HG03039 (cell line): ENCODE results near the gene SLC12A7.
"Not testable (repeated sequence)": the region's sequence is repeated elsewhere in the genome, so short reads cannot be mapped to it uniquely, and the experiment has no call there.

Experiments used
- ATAC-seq: cut with Tn5 transposase; IDR thresholded peaks from one replicate; pipeline ENCODE4 v1.9.1; 2021; ENCODE audit warnings: mild to moderate bottlenecking, moderate library complexity; ENCODE audit not compliant: unreplicated experiment

SLC12A7 gene

GRCh38 chr5:1065891-1066650, 45.8 kb downstream of the SLC12A7 start:
- ATAC-seq, result no peak

- ATAC-seq, result no peak
Observed at GRCh38 chr5:1065143-1065750, 46.6 kb downstream of the SLC12A7 start.

GRCh38 chr5:1064383-1065142, 47.3 kb downstream of the SLC12A7 start:
- ATAC-seq, result no peak

GRCh38 chr5:1063661-1064382, 48.0 kb downstream of the SLC12A7 start:
- ATAC-seq, result no peak

GRCh38 chr5:1062761-1063568, 48.9 kb downstream of the SLC12A7 start:
- no peak for ATAC-seq

GRCh38 chr5:1061916-1062315, 49.9 kb downstream of the SLC12A7 start:
- no peak for ATAC-seq

- not testable (repeated sequence) for ATAC-seq
Observed at GRCh38 chr5:1061292-1061691, 50.6 kb downstream of the SLC12A7 start.

GRCh38 chr5:1060535-1060981, 51.3 kb downstream of the SLC12A7 start:
- no peak for ATAC-seq

- no peak for ATAC-seq
Observed at GRCh38 chr5:1059884-1060263, 52.0 kb downstream of the SLC12A7 start.

- ATAC-seq, result no peak
Observed at GRCh38 chr5:1058988-1059883, 52.6 kb downstream of the SLC12A7 start.

- ATAC-seq, result no peak
Observed at GRCh38 chr5:1058083-1058945, 53.5 kb downstream of the SLC12A7 start.

- ATAC-seq, result no peak
Observed at GRCh38 chr5:1057485-1058082, 54.3 kb downstream of the SLC12A7 start.

GRCh38 chr5:1056611-1057484, 55.0 kb downstream of the SLC12A7 start:
- no peak for ATAC-seq

- no peak for ATAC-seq
Observed at GRCh38 chr5:1055896-1056610, 55.8 kb downstream of the SLC12A7 start.

- no peak for ATAC-seq
Observed at GRCh38 chr5:1054799-1055775, 56.8 kb downstream of the SLC12A7 start.
